ENCODE measurements around the gene GGT6.

The GGT6 gene

GRCh38 chr17:4520894-4521600 lies 39.3 kb downstream of the GGT6 start:
- DNase-seq (ENCODE audit: low read depth in 2 of 2): no peak

GRCh38 chr17:4520060-4520893 lies 40.1 kb downstream of the GGT6 start:
- no peak for DNase-seq (ENCODE audit: low read depth in 2 of 2)

- DNase-seq (ENCODE audit: low read depth in 2 of 2): no peak
These were observed 41.0 kb downstream of the GGT6 start for GRCh38 chr17:4519361-4519788.

GRCh38 chr17:4518901-4519300 lies 41.5 kb downstream of the GGT6 start:
- no peak for DNase-seq (ENCODE audit: low read depth in 2 of 2)

- no peak for DNase-seq (ENCODE audit: low read depth in 2 of 2)
These were observed 43.6 kb downstream of the GGT6 start for GRCh38 chr17:4516735-4517134.

GRCh38 chr17:4515501-4515900 lies 44.9 kb downstream of the GGT6 start:
- no peak for DNase-seq (ENCODE audit: low read depth in 2 of 2)

- DNase-seq (ENCODE audit: low read depth in 2 of 2): no peak
These were observed 45.6 kb downstream of the GGT6 start for GRCh38 chr17:4514779-4515178.

- no peak for DNase-seq (ENCODE audit: low read depth in 2 of 2)
These were observed 46.2 kb downstream of the GGT6 start for GRCh38 chr17:4514206-4514605.

- DNase-seq (ENCODE audit: low read depth in 2 of 2): no peak
These were observed 47.0 kb downstream of the GGT6 start for GRCh38 chr17:4513113-4514032.

- no peak for DNase-seq (ENCODE audit: low read depth in 2 of 2)
These were observed 47.9 kb downstream of the GGT6 start for GRCh38 chr17:4512156-4513112.

- no peak for DNase-seq (ENCODE audit: low read depth in 2 of 2)
These were observed 49.0 kb downstream of the GGT6 start for GRCh38 chr17:4511199-4511932.

GRCh38 chr17:4510618-4510941 lies 49.8 kb downstream of the GGT6 start:
- DNase-seq (ENCODE audit: low read depth in 2 of 2): no peak

GRCh38 chr17:4509923-4510617 lies 50.3 kb downstream of the GGT6 start:
- no peak for DNase-seq (ENCODE audit: low read depth in 2 of 2)

GRCh38 chr17:4509401-4509800 lies 51.0 kb downstream of the GGT6 start:
- no peak for DNase-seq (ENCODE audit: low read depth in 2 of 2)

- DNase-seq (ENCODE audit: low read depth in 2 of 2): no peak
These were observed 52.2 kb downstream of the GGT6 start for GRCh38 chr17:4508207-4508606.

- no peak for DNase-seq (ENCODE audit: low read depth in 2 of 2)
These were observed 52.8 kb downstream of the GGT6 start for GRCh38 chr17:4507361-4508111.

Measured in stimulated activated CD8-positive, alpha-beta memory T cell treated with anti-CD3 and anti-CD28 coated beads, Interleukin-2, amount 100 ng/mL, for 1 hour (primary cell).